Osteoblast (primary cell): ENCODE results near the gene ARHGEF17. TPM values are rescaled to one million over a fixed set of nuclear protein-coding genes. Genes with fewer than 3 reads are reported as not detected.

Experiments
- DNase-seq: peaks from one replicate; pipeline ENCODE4 v3.0.0; 2011; ENCODE audit warnings: low spot score, mixed read lengths; ENCODE audit not compliant: insufficient read length; ENCODE audit errors: missing footprints
- H2AFZ ChIP-seq: 2 replicates; pipeline ENCODE4 v1.6.0; 2011; ENCODE audit warnings: mild to moderate bottlenecking, low read length
- H3K27ac ChIP-seq: 2 replicates; pipeline ENCODE4 v1.5.1; 2011; ENCODE audit warnings: mild to moderate bottlenecking, low read depth, low read length, moderate library complexity
- H3K27me3 ChIP-seq: 2 replicates; pipeline ENCODE4 v1.6.0; 2012; ENCODE audit warnings: mild to moderate bottlenecking, control low read depth, inconsistent platforms, low read length, moderate library complexity; ENCODE audit not compliant: insufficient read depth
- H3K36me3 ChIP-seq: 2 replicates; pipeline ENCODE4 v1.5.1; 2011; ENCODE audit warnings: mild to moderate bottlenecking, low read length, control low read depth, moderate library complexity; ENCODE audit not compliant: insufficient read depth
- H3K4me1 ChIP-seq: 2 replicates; pipeline ENCODE4 v1.5.1; 2011; ENCODE audit warnings: mild to moderate bottlenecking, low read length, control low read depth, moderate library complexity; ENCODE audit not compliant: insufficient read depth
- H3K4me2 ChIP-seq: 2 replicates; pipeline ENCODE4 v1.6.0; 2011; ENCODE audit warnings: mild to moderate bottlenecking, low read length; ENCODE audit not compliant: insufficient read depth
- H3K4me3 ChIP-seq: fragments of 200-600 bp; sonication (generic); 3 replicates; pipeline ENCODE4 v1.5.1; 2012; ENCODE audit warnings: mild to moderate bottlenecking, low read length, inconsistent platforms; ENCODE audit not compliant: insufficient read depth
- H3K79me2 ChIP-seq: 2 replicates; pipeline ENCODE4 v1.6.0; 2012; ENCODE audit warnings: mild to moderate bottlenecking, low read length, control low read depth, inconsistent platforms; ENCODE audit not compliant: insufficient read depth
- H3K9me3 ChIP-seq: 2 replicates; pipeline ENCODE4 v1.5.1; 2011; ENCODE audit warnings: low read depth, low read length, control low read depth
- H4K20me1 ChIP-seq: 2 replicates; pipeline ENCODE4 v1.6.0; 2012; ENCODE audit warnings: mild to moderate bottlenecking, low read length, control low read depth; ENCODE audit not compliant: insufficient read depth
- total RNA-seq: library from RNA; depleted of rRNA; stranded (reverse); fragments of >200 nt; gene quantifications from 2 replicates; pipeline ENCODE4 v1.2.3, GENCODE V29; 2012
- TF ChIP-seq, protein P1 (sequence below): IDR thresholded peaks from 2 replicates; pipeline ENCODE4 v1.5.1; 2011; ENCODE audit warnings: mild to moderate bottlenecking, low read depth, low read length, moderate library complexity; ENCODE audit errors: extremely low read depth

Gene ARHGEF17
- total RNA-seq, 1 donor: 67.0 TPM

DNA sequence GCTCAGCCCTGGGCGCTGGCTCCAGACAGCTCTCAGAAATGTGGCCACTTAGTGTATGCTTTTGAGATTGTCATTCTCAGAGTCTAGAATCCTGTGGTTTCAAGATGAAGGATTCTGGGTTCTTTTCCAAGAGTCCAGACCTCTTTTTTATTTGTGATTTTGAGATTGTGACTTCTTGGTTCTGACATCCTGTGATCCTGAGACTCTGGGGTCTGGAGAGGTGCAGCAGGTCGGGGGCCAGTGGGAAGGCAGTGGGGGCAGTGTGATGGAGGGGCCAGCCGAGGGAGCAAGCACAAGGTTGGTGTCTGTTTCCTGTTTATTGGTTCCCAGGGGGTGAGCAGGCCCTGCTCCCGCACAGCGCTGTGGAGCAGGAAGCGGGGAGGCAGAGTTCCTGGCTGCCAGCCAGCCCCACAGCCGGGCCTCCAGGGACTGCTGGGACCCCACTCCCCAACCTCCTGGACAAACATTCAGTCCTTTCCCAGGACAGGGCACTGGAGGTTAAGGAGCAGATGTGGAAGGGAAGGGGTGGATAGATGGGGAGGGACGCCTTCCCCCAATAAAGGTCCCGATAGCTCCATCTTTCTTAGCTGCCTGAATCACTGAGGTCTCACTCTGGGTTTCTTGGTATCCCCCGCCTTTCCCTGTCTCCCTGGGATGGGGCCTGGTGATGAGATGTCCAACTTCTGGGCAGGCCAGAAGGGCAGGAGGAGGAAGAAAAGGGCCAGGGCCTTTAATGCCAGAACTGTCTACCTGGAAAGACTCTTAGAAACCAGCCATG, 13.7 kb downstream of the ARHGEF17 start:
- Histone ChIP-seq H2AFZ (no peak overlapping the region), H3K79me2 (peaks cover 91% of the 10 kb centered on the region), H3K27me3 (no peaks in the 10 kb centered on the region), H3K9me3 (no peaks in the 10 kb centered on the region), H3K27ac (peak overlapping the region; percentile 94), H4K20me1 (peaks cover 43% of the 10 kb centered on the region), H3K36me3 (peaks cover 11% of the 10 kb centered on the region), H3K4me2 (peak overlapping the region; percentile 67), H3K4me1 (peaks cover 91% of the 10 kb centered on the region), H3K4me3 (peak overlapping the region; percentile 21)
- DNase-seq: peak; percentile 84
- TF ChIP-seq, protein P1, sequence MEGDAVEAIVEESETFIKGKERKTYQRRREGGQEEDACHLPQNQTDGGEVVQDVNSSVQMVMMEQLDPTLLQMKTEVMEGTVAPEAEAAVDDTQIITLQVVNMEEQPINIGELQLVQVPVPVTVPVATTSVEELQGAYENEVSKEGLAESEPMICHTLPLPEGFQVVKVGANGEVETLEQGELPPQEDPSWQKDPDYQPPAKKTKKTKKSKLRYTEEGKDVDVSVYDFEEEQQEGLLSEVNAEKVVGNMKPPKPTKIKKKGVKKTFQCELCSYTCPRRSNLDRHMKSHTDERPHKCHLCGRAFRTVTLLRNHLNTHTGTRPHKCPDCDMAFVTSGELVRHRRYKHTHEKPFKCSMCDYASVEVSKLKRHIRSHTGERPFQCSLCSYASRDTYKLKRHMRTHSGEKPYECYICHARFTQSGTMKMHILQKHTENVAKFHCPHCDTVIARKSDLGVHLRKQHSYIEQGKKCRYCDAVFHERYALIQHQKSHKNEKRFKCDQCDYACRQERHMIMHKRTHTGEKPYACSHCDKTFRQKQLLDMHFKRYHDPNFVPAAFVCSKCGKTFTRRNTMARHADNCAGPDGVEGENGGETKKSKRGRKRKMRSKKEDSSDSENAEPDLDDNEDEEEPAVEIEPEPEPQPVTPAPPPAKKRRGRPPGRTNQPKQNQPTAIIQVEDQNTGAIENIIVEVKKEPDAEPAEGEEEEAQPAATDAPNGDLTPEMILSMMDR: no peak

DNA sequence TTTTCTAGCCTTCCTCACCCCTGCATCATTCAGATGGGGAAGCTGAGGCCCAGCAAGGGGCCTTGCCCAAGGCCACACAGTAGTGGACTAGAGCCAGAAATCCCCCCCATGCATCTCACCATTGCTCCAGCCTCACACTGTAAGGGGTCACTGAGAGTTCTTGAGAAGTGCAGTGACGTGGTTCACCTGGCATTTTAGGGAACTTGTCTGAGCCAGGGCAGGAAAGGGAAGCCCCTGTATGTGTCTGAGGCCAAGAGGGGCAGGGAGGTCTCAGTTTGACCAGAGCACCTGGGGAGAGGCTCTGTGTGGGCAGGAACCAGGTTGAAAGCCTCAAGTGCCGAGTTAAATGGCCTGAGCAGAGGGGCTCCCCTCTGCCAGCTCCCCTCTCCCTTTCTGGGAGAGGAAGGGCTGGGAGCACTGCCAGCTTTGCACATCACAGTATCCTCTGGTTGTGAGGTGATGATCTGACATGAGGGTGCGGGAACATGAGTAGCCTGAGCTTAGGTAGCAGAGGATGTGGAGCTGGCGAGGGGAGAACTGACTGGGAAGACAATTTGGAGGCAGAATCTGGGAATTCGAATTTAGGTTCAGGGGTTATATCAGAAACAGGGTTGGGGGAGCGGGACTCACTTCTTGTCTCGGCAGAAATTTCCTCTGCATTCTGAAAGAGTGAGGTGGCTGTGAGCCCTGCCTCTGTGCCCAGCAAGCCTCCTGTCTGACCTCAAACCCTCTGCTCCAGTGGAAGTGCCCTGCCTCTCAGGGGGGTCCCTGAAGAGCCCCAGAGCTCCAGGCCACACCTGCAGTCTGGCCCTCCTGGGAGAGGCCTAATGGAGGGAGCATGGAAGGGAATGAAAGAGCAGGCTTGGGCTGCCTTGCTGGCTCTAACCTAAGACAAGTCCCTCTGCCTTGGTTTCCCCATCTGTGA, 14.6 kb downstream of the ARHGEF17 start:
- peak; percentile 83 for DNase-seq
- Histone ChIP-seq H3K4me1 (peaks cover 91% of the 10 kb centered on the region), H3K79me2 (peaks cover 91% of the 10 kb centered on the region), H3K4me3 (peak overlapping the region; percentile 15), H3K4me2 (peak overlapping the region; percentile 67), H3K27ac (peak overlapping the region; percentile 94), H4K20me1 (peaks cover 38% of the 10 kb centered on the region), H2AFZ (no peak overlapping the region), H3K27me3 (no peaks in the 10 kb centered on the region), H3K36me3 (peaks cover 9% of the 10 kb centered on the region), H3K9me3 (no peaks in the 10 kb centered on the region)
- TF ChIP-seq, protein P1: no peak

DNA sequence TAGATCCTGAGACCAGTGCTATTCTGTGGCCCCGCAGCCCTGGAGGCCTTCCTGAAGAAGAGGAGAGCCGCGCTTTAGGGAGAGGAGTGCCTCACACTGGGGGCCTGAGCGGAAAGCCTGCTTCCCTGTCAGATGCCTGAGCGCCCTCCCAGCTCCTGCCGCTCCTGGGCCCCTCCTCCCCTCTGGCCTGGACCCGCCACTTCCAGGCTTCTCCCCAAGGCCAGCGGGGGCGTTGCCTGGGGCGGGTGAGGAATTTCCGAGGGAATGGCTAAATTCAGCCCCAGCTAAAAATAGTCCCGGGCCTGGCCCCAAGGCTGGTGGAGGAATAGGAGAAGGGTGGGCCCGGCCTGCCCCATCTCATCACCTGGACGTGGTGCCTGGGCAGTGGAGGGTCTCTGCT, 15.4 kb downstream of the ARHGEF17 start:
- H3K36me3 ChIP-seq: peaks cover 9% of the 10 kb centered on the region
- H3K27ac ChIP-seq: peak overlapping the region; percentile 94
- peaks cover 87% of the 10 kb centered on the region for H3K4me1 ChIP-seq
- H3K4me2 ChIP-seq: peak overlapping the region; percentile 67
- peak overlapping the region; percentile 35 for H3K4me3 ChIP-seq
- peak; percentile 96 for DNase-seq
- no peak overlapping the region for H2AFZ ChIP-seq
- H4K20me1 ChIP-seq: peaks cover 42% of the 10 kb centered on the region
- TF ChIP-seq, protein P1: no peak
- H3K27me3 ChIP-seq: no peaks in the 10 kb centered on the region
- H3K9me3 ChIP-seq: no peaks in the 10 kb centered on the region
- peaks cover 91% of the 10 kb centered on the region for H3K79me2 ChIP-seq
